Heart left ventricle (tissue), 13 donors: ENCODE data around the gene FNBP1.

Source experiments
- POLR2A ChIP-seq, 2 donors: fragments of 450-650 bp; IDR thresholded peaks; one replicate each; pipeline ENCODE4 v1.6.1; 2017; ENCODE audit warnings: antibody characterized with exemption in 2 of 2, mild to moderate bottlenecking in 2 of 2, moderate library complexity in 2 of 2
- TF ChIP-seq, protein P1 (sequence below), 12 donors: fragments of 200-600 bp; sonication (generic) in 4 of 12; IDR thresholded peaks; one replicate each; pipeline versions ENCODE4 v1.5.0 to v1.8.0; 2018 to 2022; ENCODE audit warnings: antibody characterized with exemption in 12 of 12, mild to moderate bottlenecking in 5 of 12
- donor health status: ischemic (EF 13 %, LVEDD 7.1; RV severe dilation, severe dysfunction).
- donor health status: DM: no; HTN: yes; CAD: no.
- donor health status: DM: no; HTN: no; CAD: no.
- donor health status: ischemic (EF 25% LVEDD 6.9; RV normal size, moderate dysfunction).
- donor health status: ischemic (EF 25% LVEDD 5.7; RV mildly dilated, moderate dysfunction).
- donor health status: ischemic (EF 35%, LVEDD 5.7; RV mildly dilated, moderate dysfunction).
- donor health status: nonischemic (EF 11% LVEDD 7.7; RV severe dilation, severe dysfunction).
- donor health status: DM: yes; HTN: yes; CAD: no.
- donor health status: PGD.
- donor health status: ischemic (EF 29% LVEDD 5.4; RV normal size, mild dysfunction).
- donor health status: nonischemic (EF 23%, LVEDD 6.1; RV moderate dilation, normal function).

DNA sequence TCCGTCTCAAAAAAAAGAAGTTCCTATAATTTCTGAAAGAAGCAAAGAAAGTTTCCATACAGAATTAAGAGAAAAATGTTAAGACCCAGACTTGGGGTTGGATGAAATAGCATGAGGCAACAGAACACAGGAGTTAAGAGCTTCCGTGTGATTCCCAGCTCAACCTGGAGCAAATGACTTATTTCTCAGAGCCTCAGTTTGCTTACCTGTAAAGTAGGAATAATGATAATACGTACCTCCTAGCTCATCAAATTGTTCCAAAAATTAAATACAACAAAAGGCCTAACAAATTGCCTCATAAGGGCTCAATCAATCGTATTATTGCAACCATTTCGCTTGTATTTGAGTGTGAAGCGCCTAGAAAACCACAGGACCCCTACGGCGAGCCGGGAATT lies 10.1 kb upstream of the FNBP1 start:
- TF ChIP-seq, protein P1, sequence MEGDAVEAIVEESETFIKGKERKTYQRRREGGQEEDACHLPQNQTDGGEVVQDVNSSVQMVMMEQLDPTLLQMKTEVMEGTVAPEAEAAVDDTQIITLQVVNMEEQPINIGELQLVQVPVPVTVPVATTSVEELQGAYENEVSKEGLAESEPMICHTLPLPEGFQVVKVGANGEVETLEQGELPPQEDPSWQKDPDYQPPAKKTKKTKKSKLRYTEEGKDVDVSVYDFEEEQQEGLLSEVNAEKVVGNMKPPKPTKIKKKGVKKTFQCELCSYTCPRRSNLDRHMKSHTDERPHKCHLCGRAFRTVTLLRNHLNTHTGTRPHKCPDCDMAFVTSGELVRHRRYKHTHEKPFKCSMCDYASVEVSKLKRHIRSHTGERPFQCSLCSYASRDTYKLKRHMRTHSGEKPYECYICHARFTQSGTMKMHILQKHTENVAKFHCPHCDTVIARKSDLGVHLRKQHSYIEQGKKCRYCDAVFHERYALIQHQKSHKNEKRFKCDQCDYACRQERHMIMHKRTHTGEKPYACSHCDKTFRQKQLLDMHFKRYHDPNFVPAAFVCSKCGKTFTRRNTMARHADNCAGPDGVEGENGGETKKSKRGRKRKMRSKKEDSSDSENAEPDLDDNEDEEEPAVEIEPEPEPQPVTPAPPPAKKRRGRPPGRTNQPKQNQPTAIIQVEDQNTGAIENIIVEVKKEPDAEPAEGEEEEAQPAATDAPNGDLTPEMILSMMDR (IDR thresholded peaks at IDR 0.05): no peak
- no peak for TF ChIP-seq POLR2A (IDR thresholded peaks at IDR 0.05)
